ENCODE measurements around the gene FGF8.

FGF8 gene

DNA sequence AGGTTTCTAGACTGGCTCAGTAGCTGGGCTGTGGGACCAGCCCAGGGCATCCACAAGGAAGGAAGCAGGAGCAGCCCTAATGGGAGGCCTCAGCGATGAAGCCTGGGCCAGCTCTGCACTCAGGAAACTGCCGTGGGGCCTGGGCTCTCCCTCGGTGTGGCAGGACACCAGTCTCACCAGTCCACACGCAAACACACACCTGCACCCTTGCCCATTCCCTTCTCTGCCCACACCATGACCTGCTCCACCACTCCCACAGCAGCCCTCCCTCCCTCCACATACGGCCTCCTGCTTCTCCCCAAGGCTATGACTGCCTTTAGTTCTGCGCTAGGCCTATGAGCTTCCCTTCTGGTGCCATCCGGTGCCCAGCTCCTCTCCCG lies 7.1 kb downstream of the FGF8 start:
- no peak for DNase-seq

DNA sequence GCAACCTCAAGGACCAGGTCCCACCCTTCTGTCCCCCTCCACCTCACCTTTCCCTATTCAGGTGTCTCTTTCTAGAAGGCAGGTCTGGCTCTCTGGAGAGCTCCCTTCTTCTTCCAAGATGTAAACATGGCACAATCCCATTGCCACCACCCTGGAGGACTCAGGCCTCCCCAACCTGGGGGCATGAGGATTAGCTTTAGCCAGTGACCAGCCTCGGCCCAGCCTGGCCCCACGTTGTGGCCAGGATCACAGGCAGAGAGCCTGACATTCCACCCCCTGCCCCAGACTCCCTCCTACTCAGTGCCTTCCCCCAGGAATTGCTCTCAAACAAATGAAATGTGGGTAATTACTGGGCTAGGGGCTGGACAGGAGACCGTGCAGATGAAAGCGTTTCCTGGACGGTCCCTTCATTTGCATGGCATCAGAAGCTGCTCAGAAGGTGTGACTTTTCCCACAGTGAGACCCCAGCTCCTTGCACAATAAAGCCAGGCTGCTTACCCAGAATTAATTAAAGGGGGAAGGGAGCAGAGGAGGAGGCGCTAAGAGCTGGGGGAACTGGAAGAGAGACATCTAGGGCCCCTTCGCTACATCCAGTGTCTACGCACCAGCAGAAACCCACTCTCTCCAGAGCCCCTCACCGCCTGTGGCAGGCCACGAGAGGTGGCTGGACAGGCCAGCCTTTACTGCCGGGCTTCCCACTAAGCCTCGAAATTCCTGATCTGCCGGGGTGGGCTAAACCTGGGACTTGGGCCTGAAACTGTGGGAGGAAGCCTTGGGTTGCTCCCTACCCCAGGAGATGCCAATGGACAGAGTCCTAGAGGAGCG lies 7.7 kb downstream of the FGF8 start:
- DNase-seq: no peak

DNA sequence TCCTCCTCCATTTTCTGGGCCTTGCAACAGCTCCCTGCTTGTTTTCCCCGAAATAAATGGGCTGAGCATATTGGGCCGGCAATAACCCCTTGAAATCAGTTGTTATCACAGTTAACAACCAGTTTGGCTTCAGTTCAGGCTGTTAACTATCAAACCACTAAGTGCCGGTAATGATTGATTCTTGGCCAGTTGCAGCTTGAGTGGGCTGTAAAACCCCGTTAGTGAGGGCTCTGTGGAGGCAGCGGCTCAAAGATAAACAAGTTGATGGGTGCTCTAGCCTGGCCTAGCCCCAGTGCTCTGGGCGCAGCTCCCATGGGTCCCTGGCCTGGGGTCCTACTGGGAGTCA lies 8.3 kb downstream of the FGF8 start:
- no peak for DNase-seq

DNA sequence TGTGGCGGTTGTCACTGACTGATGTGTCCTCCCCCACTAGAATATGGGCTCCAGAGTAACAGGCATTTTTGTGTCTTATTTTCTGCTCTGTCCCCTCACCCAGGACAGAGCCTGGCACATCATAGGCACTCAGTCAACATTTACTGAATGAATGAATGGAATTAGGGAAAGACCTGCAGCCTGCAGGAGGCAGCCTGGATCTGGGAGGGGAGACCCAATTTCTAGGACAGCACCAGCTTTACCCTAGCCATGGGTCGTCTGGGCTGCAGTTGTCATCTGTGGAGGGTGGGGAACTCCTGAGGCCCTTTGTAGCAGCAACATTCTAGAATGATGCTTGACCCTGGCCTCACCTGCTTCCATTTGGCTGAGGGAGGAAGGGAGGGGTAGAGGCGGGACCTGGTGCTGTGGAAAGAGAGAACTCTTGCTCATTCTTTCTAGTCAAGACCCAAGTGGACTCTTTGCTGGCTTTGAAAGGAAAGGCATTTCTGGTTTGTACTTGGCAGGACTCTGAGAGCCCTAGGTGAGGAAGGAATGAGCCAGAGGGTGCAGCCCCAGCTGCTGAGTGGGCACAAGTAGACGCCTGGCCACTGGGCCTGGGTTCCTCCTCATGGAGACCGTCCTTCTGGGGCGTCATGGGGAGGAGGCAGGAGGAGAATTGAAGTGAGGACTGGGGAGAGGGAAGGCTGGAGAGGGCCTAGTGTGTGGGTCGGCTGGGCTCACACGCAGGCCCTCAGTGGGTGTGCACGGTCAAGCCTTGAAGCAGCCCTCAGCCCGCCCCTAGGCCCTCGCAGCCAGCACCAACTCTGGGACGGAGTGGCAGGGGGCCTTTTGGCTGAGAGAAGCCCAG lies 8.9 kb downstream of the FGF8 start:
- no peak for DNase-seq

DNA sequence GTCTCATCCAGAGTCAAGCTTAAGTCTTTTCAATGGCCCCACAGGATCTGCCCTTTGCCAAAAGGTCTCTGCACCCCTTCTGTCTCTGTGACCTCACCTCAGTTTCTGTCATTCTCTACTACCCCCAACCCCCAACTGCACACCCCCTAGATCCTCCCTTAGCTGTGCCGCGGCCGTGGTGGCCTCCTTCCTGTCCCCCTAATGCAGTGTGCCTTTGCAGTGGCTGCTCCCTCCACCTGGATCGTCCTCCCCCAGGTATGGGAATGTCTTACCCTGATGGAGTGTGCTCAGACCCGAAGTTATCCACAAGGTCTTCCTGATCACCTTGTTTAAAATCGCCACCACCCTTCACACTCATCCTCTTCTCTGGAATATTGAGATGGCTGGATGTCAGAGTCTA lies 9.6 kb downstream of the FGF8 start:
- no peak for DNase-seq

DNA sequence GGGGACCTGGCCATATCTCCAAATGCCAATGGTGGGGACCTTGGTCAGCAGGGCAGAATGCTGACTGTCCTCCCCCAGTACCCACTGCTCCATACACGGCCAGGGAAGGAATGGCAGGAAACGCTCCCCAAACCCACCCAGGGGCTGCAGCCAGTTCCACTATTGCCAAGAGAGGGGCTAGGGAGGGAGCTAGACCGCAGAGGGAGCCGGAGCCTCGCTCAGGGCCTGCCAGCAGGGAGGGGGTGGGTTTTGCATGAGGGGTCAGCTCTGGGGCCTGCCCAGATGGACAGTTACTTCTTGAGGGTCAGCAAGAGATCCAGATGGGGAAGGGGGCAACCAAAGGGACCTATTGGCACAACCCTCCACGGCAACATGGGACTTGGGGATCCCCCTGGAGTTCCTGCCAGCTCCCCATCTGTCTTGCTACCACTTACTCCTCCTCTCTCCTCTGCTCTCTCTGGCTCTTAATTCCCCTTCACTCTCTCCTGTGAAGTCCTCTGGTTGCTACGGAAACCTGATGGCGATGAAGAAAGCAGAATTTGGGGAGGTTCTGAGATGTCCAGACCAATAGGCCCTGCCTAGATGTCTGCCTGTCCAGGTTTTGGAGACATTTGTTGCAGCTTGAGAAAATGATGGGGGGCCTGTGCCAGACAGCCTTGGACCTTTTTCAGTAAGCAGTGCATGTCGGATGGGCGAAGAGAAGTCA lies 12.6 kb downstream of the FGF8 start:
- DNase-seq: no peak

DNA sequence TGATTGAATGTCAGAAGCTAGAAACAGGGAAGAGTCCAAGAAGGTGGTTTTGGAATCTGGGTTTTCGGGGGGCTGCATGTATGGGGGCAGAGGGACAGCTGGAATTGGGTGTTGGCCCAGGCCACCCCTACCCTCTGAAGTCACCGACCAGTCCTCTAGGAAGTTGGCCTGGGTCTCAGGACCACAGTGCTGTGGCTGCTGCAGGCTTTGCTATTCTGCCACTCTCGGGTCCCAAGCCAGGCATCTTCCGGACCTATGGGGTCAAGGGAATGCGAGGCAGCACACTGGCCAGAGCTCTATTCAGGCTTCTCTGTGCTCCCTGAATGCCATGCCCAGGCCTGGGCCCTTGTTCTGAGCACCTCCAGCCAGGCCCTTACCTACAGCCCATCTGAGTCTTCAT lies 13.2 kb downstream of the FGF8 start:
- DNase-seq: no peak

DNA sequence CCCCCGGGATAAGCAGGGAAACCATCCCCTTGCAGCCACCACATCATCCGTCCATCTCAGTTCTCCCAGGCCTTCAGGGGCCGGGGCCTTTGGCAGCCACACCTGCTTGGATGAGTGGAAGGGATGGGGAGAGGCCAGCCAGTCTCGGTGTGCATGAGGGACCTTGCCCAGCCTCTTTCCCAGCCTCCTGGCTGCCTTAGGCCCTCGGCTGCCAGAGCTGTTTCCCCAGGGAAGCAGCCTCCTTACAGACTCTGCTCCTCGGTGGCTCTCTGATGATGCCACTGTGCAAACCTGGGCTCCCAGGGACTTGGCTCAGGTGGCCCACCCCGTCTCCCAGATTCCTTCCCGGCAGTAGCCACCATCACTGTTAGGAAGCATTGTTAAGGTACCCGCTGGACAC lies 14.7 kb downstream of the FGF8 start:
- no peak for DNase-seq

DNA sequence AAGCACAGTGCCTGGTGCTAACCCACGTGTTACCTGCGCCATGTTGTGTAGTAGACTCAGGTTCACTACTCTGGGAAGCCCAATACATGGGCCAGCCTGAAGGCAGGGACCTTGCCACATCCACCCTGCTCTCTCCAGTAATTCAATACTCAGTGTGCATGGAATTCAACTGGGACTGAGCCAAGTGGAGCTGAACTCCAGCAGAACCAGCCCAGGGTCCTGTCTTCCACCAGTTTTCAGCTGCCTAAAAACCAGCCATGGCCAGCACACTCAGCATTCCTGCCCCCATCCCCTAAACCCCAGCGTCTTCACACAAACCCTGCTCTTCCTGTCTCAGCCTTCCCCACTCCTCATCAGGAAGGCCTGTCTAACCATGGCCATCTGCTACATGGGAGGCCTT lies 15.4 kb downstream of the FGF8 start:
- no peak for DNase-seq

DNA sequence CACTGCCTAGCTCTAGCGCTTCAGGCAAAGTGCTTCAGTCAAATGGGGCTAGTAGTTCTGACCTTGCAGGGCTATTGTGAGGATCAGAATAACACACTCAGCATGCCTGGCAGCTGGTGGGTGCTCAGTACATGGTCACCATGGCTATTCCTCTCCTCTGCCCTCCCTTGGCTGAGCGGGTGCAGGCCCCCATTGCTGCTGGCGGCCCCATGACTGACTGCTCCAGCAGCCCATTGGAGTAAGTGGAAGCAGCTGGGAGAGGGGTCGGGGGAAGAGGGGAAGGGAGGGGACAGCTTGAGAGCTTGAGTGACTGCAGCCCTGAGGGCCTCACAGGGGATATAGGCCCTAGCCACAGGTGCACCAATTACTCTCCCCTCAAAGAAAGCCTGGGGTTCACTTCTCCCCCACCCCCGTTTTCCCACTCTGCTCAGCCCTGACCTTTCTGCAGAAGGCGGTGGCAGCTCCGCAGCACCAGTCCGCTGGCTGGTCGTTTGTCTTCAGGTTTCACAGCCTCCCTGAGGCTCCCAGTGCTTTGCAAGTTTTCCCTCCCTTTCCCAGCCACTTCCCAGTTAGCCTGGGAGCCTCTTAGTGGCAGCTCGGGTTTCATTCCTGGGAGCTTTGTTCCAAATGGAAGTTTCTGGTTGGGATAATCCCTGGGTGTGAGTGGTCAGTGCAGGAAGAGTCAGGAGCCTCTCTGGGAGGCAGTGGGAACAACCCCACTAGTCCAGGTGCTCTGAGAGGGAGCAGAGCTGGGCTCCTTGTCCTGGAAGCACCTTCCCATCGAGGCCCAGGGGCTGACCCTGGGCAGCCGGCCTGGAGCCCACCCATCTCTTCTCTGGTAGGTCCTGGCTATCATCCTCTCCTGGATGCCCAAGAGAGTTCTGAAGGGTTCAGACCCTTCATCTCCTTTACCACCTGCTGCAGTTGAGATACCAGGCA lies 16.3 kb downstream of the FGF8 start:
- DNase-seq: no peak

DNA sequence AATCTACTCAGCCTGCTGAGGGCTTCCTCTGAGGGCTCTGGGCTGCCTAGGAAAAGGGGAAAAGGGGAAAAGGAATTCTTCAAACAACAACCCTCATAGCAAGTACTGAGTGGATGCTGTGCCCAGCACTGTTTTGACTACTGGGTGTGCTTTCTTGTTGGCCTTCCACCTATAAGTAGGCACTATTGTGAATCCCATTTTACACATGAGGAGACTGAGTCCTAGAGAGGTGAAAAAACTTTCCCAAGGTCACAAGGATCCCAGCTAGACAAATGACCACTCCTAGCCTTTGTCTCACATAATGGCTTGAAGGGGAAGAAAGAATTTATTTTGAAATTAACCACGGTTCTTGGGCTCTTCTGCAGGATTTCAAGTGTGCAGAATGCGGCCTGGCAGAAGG lies 17.1 kb downstream of the FGF8 start:
- DNase-seq: no peak

DNA sequence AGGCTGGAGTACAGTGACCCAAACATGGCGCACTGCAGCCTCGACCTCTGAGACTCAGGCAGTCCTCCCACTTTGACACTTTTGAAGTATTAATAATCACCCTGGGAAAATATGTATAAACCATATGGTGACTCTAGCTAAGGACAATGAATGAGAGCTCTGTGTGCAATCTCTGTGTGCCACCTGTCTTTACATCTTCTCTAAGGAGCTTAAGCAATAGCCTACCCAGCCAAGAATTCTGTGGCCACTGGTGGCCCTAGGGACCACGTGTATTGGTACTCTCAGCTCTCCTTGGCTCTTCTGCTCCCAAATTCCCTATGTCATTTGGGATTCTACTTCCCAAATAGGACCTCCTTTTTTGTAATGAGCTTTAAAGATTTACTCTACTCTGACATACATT lies 23.7 kb downstream of the FGF8 start:
- no peak for DNase-seq

DNA sequence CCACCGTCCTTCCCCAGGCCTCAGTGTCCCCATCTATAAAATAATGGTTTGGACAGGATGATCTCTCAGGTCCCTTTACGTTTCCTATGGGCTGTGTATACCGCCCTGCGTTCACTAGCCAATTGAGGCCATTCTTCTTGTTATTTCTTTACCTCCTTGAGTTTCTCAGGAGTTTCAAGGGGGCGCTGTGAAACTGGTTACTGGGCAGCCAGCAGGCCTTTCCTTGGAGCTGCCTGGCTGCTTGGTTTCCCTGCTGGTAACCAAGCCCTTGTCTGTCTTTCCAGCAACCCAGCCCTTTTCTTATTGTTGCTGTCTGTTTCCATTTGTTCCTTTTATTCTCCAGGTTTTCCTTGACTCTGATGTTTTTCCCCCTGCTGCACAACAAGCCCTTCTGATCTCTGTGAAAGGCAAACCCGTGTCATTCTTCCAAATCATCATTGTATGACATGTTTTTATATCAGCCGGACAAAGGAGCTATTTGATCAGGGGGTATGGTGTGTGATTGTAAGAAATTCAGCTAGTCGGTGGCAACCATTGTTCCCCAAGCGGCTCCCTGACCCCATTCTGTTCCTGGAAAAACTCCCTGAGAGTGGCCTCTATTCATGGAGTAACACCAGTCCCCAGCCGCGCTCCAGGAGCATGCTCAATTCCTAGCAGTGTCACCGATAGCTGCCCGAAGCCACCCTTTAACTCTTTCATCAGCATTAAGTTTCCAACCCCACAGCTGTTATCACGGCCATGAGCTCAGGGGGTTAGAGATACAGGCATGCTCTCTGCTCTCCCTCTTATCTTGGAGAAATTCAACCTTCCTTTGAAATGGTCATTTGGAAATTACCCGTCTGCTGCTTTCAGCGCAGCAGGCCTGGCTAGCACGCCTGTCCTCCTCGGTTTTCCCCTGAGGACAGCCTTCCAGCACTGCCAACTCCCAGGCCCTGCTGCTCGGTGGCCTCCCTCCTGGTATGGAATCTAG lies 26.6 kb downstream of the FGF8 start:
- no peak for DNase-seq

DNA sequence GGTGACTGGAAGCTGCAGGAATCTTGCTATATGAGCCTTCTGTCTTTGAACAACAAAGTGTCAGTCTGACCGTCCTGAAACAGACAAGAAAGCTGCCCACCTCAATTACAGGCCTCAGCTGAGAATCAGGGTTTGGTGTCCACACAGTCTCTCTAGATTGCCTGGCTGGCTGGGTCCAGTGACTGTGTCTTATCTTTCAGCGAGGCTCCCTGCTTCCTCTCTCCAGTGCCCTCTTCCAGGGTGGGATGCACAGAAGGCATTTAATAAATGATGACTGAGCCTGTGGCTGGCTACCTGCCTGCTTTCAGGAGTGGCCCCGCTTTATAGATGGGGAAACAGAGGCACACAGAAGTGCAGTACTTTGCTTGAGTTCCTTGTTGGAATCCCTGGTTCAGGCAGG lies 27.4 kb downstream of the FGF8 start:
- no peak for DNase-seq

DNA sequence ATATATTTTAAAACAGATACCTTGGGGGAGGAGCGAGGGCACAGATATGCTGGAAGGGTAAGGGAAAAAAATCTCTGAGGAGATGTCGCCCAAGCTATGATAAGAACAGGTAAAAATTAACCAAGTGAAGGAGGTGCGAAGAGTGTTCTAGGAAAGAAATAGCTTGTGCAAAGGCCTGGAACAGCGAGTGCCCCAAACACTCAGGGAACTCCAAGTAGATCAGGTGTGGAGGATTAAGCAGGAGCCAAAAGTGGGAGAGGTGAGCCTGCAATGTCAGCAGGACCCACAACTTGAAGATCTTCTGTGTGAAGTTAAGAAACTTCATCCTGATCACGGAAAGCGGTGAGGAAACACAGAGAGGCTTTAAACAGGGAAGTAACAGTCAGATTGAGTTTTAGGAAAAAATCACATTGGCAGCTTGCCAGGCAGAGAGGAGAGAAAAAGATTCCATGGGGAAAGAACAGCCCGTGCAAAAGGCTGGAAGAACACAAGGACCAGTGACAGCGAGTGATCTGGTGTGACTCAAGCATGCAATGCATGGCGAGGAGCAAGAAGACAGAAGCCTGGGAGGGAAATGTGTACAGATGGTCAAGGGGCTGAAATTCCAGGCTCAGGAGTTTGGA lies 30.7 kb downstream of the FGF8 start:
- no peak for DNase-seq

DNA sequence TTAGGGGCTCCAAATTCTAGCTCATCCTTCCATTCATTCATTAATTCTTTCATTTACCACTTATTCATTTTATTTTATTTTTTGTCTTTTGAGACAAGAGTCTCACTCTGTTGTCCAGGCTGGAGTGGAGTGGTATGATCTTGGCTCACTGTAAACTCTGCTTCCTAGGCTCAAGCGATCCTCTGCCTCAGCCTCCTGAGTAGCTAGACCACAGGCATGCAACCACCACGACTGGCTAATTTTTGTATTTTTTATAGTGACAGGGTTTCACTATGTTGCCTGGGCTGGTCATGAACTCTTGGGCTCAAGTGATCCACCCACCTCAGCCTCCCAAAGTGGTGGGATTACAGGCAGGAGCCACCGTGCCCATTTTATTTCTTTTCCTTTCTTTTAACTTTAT lies 31.6 kb downstream of the FGF8 start:
- DNase-seq: no peak

DNA sequence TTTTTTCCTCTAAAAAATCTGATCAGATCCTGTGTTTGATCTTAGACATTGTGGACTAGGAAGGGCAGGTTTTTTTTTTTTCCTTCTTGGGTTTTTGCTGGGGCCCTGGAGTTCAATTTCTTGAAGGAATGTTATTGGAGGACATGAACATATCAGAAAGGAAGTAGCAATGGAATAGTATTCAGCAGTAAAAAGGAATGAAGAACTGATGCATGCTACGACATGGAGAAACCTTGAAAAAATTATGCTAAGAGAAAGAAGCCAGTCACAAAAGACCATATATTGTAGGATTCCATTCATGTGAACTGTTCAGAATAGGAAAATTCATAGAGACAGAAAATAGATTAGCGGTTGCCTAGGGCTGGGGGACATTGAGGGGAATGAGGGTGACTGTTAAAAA lies 34.0 kb downstream of the FGF8 start:
- DNase-seq: no peak

DNA sequence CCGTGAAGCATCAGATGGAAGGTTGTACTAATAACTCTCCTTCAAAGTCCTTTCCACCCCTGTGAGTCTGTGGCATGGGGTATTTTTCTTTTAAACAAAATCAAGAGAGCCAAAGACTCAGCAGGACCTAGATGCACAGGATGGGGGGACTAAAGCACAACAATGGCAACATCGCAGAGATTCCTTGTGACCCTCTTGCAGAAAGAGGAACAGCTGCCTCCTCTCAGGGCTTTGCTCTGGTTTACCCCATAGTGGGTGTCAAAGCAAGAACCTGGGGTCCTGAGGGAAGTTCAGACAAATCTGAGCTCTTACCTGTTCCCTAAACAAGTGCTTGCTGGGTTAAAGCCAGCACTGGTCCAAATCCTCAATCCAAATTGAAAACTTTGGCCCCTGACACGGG lies 39.2 kb downstream of the FGF8 start:
- DNase-seq: no peak

DNA sequence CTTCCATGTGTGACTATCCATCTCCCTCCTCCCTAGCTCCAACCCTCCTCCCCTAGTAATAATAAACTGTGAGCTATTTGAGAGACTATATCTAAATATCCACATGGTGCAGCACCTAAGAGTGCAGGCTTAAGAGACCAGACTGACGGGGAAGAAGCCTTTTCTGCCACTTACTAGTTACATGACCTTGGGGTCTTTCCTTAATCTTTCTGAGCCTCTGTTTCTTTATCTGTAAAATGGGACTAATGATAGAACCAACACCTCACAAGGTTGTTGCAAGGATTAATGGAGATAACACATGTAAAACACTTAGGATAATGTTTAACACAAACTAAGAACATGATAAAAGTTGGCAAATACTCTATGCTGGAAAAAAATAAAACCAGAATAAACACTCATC lies 43.8 kb downstream of the FGF8 start:
- DNase-seq: no peak

DNA sequence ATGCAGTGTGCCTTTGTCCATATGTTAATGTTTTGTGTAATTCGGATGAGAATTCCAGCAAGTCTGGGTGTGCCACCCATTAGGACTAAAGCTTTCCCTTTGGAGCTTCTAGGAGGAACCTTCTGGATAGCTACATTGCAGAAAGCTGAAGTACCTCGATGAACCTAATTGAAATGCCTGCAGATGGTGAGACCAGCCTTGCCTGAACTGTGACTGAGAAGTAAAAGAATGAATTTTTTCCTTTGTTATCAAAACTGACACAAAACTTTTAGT lies 49.9 kb downstream of the FGF8 start:
- no peak for DNase-seq

Data from HCEC 1CT (cell line).